Fibroblast of skin of abdomen (primary cell): ENCODE measurements around the gene LBR.
"Not testable (repeated sequence)": the region's sequence is repeated elsewhere in the genome, so short reads cannot be mapped to it uniquely, and the experiment has no call there.

ENCODE experiments used
- DNase-seq: peaks from one replicate; pipeline ENCODE4 v3.0.0-alpha.2; 2013

The LBR gene

DNA sequence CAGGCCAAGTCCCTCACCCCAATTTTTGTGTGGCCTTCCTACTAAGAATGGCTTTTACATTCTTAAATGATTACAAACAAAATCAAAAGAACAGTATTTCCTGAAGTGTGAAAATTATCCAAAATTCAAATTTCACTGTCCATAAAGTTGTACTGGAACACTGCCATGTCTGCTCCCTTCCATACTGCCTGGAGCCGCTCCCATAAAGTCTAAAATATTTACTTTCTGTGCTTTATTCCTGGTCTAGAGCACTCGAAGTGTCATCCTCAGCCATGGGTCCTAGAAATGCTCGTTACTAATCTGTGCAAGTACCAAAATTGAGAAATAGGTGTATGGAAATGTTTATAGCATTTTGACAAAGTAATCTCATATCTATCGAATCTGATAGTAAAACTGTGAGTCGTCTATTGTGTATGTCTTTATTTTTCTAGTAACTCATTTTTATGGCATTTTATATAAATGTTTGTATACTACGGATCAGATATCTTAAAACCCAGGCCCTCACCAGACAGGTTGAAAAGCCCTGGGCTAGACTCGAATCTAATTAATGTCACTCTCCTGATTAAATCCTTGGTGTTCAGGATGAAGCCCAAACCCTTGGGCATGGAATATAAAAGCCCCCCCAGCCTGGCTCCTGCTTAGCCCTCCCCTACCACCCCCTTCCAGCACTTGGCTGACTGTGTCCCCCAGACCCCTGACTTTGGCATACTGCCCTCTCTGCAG, 4.9 kb downstream of the LBR start:
- no peak for DNase-seq

DNA sequence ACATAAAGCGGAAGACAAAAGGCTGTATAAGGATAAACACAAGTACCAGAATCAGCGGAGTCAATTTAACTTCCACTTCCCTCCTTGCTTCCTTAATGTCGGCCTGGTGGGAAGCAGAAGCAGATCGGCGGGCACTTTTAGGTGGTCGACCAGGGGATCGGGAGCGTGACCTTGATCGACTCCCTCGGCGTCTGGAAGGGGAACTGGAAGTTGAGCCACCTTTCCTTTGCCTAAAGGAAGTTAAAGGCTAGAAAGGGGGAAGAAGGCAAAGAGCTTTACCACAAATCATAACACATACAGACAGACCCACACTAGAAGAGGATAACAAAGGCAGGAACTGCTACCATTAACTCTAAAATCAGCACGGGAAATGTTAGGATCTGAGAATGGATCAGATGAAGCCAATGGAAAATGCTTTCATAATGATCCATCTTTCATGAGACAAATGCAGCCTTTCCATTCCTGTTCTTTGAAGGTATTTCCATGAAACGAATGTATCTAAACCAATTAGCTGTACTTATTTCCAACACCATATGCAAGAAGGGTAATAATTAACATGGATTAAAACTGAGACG, 5.7 kb downstream of the LBR start:
- no peak for DNase-seq

DNA sequence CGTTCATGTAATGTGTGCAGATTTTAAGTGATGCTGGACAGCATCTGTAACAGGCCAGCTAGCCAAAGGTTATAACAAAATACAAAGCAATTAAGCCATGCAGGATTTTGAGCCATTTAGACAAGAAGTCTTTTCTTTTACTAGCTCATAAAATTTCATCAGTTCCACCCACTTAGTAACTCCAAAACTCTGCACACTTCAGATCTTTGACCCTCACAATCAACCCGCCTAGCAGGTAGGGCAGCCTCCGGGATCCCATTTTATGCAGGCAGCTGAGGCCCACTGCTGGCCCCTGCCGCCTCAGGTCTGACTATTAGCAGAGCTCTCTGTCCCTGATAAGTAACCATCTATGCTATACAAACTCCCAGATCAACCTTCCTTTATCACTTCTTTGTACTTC, 9.2 kb downstream of the LBR start:
- DNase-seq, result no peak

DNA sequence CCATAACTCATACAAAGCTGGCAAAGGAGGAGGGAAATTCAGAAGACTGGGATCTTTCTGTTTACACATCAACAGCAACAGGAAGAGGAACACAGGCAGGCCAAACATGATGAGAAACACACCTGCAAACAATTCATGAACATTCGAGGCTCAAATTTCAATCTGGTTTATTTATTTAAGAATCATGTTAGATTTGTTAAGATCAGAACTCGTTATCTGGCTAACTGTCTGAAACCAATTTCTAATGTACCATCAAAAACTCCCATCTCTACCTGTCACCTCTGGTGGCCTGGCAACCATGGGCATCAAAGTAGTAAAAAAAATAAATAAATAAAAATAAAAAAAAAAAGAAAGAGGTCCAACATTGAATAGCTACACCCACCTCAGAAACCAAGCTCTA, 9.8 kb downstream of the LBR start:
- no peak for DNase-seq

DNA sequence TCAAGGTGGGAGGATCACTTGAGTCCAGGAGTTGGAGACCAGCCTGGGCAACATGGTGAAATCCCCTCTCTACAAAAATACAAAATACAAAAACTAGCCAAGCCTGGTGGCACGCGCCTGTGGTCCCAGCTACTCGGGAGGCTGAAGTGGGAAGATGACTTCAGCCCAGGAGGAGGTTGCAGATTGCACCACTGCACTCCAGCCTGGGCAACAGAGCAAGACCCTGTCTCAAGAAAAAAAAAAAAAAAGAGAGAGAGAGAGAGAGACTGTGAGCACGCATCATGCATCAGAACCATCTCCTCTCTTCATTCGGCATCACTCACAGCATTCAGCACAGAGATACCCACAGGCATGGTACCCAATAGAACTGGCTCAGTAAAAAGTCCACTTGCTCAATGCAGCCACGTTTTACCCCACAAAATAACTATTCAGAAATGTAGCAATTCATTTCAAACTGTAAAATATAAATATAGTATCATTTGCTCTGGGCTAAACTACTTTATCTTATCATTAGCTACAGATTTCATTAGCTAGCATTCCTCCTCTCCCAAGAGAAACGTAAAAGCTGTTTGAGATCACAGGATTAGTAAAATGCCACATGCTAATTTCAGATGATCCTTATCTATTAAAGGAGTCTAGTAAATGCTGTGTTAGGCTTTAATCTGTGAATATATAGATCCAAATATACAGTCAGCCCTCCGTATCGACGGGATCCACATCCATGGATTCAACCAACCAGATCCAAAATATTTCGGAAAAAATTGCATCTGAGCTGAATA, 11.7 kb downstream of the LBR start:
- no peak for DNase-seq

DNA sequence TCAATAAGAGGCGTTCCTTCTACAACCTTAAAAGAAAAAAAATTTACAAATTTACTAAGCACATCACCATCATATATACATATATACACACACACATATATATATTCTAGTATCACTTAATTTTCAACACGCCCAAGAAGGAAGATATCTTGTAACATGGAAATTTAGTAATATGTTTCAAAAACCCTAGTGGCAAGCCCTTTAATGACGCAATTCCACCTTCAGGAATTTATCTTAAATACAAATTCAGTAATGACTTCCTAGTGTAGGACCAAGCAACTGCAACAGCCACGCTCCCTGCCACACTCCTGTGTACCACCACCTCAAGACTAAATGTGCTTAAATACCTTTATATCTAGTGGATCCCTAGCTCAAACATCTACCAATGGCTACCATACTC, 12.5 kb downstream of the LBR start:
- no peak for DNase-seq

DNA sequence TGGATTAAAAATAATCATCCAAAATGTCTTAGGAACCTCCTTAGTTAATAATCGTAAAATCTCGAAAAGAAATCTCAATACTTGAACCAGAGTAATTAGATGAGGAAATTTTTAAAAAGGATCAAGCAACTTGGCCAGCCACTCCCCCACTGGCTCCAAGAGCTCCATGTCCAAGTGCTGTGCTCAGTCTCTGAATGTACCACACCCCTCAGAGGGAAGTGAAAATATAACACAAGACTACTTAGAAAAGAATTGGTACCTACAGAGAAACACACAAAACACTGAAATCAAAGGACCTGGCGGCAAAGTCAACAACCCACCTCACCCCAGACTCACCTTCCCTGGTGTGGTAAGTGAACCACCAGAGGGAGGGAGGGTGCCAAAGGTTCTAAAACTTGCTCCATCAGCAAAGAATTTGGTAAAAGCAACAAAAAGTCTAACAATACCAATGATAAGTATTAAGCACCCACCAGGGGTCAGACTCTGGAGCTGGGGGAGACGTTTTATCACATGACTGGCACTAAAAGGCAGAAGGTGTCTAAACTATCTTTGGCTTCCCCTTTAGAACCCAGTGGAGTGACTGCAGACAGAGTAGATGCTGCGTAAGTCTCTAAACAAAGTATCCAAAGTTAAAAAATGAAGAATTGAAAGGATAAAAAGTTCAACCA, 14.0 kb downstream of the LBR start:
- DNase-seq, result no peak

DNA sequence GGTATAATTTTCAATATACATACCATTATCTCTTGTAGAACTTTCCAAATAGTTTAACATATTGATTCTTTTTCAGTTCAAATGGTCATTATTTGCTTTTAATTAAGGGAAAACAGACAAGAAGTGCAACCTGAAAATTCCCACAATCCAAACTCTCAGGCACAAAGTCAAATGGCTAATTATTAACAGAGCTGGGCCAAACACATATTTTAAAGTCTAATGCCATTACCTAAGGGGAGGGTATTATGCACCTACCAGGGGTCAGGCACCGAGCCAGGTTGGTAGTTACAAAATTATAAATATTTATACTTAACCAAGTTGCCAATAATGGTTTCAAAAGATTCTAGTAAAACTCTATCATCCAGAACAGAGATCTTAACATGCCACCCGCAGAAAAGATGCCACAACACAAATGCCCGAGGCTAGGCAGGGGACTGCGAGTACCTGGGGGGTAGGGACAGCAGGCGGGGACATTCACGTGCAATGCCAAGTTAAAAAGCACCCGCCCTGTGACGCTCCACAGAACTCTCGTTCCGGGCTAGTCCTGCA, 15.0 kb downstream of the LBR start:
- DNase-seq, result no peak

DNA sequence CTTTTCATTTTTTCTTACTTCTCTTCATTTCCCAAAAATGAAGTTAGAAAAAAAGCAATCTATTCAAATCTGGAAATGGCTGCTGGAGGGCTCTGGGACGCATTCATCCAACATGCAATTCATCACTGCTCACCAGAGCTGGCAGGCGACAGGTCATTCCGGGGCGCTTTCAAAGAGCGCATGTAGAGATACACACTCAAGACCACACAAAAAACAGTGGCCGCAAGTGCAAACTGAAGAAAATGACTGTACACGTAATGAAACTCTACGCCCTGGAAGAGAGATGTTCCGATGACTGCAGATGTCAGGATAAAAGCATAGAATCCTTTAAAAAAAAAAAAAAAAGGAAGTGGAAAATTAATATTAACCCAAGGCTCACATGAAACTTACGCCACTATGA, 15.5 kb downstream of the LBR start:
- no peak for DNase-seq

DNA sequence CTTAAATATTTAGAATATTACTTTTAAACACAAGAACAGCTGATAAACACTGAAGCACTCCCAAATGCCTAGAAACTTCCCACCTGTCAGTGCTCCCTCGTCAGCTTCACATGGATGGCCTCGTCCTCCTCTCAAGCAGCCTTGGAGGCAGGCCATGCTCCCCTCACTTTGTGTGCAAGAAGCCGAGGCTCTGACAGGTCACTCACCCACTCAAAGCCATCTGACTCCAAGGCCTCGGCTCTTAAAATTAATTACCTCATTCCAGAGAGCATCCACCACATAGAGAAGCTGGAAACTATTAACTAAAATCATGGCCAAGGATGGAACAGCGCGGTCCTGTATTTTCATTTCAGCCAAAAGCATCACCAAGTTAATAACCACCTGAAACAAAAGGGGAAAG, 17.8 kb downstream of the LBR start:
- DNase-seq, result no peak

DNA sequence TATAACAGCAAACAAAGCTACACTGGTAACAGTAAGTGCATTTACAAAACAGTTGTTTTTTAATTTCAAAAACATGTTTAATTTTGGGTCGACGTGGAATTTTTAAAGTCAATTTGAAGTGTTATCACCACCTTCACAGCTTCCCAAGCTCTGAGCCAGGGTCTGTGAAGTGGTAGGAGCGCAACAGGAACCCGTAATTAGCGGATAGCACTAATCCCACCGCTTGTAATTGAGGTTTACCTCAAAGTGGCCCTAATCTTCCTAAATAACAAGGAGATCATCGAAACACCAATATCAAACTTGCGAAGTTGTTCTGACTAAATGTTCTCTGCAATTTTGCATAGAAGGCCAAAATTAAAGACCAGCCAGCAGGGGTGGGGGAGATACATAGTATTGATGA, 18.8 kb downstream of the LBR start:
- DNase-seq, result no peak

DNA sequence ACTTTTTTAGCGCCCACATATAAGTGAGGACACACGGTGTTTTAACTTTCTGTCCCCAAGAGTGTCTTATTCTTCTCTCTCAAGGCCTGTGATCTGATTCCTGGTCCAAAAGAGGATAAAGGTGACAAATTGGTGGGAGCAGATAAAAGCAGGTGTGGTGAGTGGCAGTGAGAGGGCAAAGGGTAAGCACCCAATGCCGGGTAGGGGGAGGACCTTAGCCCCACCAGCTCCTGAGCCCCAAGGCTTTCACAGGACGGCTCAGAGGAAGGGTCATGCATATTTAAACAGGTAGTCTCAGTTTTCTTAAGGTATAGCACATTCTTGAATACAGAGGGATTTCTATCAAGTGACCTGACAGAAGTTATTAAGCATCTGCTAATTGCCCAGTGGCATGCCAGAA, 19.6 kb downstream of the LBR start:
- no peak for DNase-seq

DNA sequence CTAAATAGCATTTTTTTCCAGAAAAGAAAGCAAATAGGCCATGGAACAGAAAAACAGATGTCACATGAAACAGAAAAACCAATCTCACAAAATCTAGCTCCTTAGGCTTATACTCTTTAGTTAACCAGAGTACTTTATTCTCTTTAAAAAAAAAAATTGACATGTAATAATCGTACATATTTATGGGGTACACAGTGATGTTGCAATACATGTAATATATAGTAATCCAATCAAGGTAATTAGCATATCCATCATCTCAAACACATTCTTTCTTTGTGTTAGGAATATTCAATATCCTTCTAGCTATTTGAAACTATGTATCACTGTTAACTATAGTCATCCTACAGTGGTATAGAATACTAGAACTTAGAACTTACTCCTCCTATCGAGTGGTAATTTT, 20.1 kb downstream of the LBR start:
- no peak for DNase-seq

DNA sequence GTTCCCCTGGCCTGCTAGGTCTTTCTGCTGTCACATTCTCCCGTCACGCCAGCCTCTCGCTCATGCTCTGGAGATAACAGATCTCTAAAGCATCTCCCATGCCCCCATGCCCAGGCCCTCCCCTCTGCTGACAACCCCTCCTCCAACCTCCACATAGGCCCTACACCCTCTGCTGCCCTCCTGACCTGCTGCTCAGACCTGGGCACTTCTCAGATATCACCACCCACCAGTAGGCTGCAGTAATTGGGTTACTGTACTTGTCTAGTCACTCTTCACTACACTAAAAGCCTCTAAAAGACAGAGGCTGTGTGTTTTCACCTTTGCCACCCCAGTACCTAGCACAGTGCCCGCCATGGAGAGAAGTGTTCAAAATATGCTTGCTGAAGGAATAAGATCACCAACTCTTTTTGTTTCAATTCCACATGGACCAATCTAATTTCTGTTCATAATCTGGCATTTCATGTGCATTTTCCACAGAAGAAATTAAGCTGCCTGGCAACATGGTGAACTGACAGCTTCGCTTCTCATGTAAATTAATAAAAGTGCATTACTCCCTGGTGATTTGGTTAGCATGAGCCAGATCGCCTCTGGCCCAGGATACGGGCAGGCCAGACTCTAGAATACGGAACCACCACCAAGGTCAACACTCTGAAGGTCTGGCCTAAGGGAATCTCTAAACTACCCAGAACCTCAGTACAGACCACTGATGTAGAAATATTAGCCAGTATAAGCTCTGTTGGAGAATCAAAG, 20.7 kb downstream of the LBR start:
- no peak for DNase-seq

DNA sequence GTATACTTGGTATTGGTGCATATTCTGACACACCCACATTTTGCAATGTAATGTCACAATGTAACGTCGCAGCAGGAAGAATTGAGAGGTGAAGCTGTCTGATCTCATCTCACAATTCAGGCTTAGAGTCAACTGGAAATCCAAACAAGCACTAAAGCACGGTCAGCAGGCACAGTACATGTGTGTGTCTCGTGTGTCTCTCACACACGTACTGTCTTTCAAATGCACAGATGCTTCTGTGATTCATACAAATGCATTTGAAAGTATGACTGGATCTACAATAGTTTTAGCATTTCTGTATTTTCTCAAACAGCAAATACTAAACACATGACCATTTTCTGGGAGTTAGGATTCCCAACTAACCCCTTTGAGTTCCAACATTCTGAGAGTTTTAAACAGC, 26.9 kb downstream of the LBR start:
- no peak for DNase-seq

DNA sequence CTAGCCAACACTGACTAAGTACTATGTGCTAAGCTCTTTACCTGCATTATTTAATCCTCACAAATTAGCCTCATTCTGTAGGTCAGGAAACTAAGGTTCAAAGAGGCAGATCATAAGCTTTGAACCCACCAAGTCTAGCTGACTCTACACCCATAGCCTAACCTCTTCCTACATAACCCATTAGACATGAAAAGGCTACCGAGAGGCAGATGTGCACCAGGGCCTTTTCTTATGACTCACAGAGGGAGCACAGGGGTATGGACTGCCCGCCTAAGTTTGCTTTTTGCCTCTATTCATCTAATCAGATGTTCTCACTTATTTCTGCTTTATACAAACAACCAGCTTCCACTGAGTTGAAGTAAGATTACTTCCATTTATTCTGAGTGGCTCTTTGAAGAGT, 31.5 kb downstream of the LBR start:
- no peak for DNase-seq

DNA sequence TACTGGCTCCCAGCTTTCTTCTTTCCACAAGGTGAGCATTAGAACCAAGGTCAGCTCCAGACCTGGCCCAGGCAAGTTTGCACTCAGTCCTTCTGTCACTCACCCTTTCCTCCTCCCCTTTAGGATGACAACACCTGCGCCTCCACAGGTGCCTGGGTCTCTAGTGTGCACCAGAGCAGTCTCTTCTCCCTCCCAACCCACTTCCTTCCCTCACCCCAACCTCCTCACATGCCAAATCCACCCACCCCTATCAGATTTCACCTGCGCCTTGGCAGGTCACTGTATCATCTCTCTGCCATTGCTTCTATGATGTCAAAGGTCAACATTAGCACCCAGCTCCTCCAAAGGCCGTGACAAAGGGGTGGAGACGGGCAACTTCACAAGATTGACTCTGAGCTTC, 38.0 kb downstream of the LBR start:
- no peak for DNase-seq

DNA sequence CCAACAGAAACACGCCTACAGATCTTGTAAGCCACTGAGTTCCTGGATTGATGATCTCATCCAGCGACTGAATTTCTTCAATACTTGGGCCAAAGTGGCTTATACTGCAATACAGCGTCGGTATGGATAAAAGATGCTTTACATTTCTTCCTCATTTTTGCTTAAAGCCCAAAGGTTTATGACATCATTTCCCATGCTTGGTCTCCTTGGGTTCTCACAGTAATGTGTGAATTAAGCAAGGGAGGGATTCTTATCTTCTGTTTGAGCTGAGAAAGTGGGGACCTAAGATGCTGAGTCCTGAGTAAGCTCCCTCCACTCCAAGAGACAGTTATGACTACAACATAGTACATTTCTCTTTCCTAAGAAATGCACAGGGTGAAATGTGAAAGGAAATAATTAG, 39.5 kb downstream of the LBR start:
- peak; percentile 41 for DNase-seq

DNA sequence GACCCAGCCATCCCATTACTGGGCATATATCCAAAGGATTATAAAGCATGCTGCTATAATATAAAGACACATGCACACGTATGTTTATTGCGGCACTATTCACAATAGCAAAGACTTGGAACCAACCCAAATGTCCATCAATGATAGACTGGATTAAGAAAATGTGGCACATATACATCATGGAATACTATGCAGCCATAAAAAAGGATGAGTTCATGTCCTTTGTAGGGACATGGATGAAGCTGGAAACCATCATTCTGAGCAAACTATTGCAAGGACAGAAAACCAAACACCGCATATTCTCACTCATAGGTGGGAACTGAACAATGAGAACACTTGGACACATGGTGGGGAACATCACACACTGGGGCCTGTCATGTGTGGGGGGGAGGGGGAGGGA, 41.0 kb downstream of the LBR start:
- not testable (repeated sequence) for DNase-seq

DNA sequence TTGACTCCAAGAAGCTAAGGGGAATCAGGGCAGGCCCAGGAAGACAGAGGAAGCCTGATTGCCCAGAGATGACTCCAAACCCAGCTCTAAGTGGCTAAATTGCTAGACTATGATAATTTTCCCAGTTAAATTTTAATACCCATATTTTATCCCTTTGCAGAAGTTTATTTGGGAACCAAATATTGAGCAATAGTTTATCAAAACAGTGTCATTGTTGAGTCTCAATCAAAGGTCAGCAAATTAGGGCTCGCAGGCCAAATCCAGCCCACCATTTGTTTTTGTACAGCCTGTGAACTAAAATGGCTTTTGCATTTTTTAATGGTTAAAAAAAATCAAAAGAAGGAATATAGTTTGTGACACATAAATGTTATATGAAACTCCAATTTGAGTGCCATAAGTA, 47.1 kb downstream of the LBR start:
- no peak for DNase-seq

DNA sequence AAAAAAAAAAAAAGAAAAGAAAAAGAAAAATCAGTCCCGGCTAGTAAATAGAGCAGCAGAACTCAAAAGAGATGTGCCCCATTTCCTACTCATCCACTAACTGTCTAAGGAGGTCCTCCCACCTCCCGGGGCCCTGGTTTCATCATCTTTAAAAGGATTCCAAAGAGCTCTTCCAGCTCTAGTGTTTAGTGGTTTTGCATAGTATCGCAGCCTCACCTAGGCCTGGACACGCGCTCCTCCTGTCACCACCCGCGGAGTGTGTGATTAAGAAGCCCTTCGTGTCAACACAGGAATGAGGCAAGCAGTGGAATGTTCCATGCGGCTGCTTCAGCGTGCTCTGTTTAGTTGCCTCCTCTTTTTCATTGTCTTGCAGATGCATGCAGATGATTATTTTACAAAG, 49.0 kb downstream of the LBR start:
- peak; percentile 93 for DNase-seq

DNA sequence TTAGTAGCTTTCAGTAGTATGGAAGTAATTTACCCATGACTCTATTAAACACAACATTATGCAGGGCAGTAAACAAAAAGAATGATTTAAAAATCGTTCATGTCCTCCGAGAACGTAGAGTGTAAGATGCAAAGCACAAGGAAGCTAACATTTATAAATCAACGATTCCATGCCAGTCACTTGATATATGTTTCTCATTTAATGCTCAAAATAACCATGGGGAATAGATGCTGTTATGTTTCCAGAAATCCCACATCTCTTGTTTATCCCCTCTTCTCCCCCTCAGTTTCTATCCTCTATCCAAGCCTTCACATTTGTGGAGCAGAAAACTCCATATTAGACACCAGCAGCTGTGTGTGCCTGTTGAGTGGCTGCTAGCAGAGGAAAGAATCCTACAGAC, 52.8 kb downstream of the LBR start:
- DNase-seq, result no peak

DNA sequence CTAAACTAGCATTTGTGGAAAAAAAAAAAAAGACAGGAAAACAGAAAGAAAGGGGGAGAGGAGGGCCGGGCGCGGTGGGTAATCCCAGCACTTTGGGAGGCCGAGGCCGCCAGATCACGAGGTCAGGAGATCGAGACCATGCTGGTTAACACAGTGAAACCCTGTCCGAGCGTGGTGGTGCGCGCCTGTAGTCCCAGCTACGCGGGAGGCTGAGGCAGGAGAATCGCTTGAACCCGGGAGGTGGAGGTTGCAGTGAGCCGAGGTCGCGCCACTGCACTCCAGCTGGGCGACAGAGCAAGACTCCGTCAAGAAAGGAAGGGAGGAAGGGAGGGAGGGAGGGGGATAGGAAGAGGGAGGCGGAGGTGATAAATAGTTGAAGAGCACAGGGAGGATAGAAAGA, 54.7 kb downstream of the LBR start:
- no peak for DNase-seq
